SW480 (cell line): ENCODE data around the gene JAKMIP1.
A peak's percentile ranks its signal among the peaks of the same experiment; 100 is the strongest.

Experiments used
- DNase-seq: peaks from one replicate; pipeline ENCODE4 v3.0.0-alpha.2; 2016; ENCODE audit warnings: low spot score

Gene JAKMIP1

DNA sequence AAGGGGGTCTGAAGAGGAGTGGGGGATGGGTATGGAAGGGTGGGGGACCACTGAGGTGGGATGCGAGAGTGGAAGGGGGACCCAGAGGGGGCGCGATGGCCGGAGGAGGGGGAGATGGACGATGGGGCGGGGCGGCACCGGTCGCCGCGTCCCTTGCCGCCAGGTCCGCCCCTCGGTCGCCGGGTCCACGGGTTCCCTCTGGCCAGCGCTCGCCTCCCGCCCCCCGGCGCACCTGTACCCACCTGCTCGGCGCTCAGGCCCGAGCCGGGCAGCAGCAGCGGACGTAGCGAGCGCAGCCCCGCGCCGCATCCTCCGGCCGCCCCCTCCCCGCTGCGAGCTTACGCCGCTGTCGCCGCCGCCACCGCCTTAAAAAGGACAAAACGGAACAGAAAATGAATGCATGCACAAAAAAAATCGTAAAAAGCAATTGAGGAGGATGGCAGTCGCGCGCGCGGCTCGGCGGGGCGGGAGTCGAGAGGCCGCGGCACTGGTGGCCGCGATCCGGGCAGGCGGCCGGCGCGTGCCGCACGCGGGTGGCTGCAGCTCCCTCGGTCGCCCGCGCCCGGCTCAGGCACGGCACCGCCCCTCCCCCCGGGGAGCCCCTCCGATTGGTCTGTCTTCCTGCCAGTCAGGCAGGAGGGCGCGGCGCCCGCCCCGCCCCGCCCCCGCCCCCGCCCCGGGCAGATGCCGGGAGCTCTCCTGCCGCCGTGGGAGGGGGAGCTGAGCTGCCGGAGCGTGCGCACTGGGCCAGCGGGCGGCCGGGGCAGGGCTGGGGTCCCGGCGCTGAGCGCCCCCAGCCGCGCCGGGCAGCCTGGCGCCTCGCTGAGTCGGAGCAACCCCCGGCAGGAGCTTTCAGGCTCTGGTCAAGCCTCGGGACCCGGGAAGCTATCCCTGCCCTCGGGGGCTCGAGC, at the start of gene JAKMIP1:
Gene JAKMIP1 (minus strand): TSS at position 539 of the 911 bp plus-strand sequence. CDS start 87,699 bp downstream, outside the sequence.
- peak; percentile 53 for DNase-seq

DNA sequence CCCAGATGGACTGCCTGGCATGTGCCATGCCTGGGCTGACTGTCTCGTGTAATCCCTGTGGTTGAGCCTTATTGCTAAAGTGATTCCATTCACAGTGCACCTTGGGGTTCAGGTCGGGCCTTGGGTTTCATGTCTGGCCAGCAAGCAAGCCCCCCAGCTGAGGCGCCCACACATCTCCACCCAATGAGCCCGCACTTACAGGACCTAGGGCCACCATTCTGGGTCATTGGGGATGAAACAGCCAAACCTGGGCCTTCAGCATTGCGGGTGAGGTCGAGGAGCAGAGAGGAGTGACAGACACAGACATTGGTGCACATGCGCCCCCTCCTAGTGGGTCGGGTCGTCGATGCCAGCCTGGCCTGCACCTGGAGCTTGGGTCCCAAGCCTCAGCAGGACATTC, 48.0 kb upstream of the JAKMIP1 start:
- no peak for DNase-seq

DNA sequence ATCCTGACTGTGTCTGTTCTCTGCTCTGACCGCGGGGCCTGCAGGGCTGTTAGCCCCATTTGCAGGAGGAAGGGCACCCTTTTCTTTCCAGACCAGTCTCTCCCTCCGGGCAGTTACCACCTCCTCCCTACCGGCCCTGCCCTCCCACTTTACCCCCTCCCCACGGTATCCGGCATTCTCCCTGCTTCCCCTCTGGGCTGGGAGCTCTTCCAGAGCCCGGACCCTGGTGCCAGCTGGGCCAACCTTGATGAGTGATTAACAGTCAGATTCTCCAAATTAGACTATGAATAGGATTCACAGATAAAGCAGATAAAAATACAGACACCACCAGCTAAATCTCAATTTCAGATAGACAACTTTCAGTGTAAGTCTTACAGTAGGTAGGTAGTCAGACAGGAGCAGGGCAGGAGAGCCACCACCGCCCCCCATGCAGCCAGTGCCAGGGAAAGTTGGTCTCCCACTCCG, 45.9 kb upstream of the JAKMIP1 start:
- no peak for DNase-seq

DNA sequence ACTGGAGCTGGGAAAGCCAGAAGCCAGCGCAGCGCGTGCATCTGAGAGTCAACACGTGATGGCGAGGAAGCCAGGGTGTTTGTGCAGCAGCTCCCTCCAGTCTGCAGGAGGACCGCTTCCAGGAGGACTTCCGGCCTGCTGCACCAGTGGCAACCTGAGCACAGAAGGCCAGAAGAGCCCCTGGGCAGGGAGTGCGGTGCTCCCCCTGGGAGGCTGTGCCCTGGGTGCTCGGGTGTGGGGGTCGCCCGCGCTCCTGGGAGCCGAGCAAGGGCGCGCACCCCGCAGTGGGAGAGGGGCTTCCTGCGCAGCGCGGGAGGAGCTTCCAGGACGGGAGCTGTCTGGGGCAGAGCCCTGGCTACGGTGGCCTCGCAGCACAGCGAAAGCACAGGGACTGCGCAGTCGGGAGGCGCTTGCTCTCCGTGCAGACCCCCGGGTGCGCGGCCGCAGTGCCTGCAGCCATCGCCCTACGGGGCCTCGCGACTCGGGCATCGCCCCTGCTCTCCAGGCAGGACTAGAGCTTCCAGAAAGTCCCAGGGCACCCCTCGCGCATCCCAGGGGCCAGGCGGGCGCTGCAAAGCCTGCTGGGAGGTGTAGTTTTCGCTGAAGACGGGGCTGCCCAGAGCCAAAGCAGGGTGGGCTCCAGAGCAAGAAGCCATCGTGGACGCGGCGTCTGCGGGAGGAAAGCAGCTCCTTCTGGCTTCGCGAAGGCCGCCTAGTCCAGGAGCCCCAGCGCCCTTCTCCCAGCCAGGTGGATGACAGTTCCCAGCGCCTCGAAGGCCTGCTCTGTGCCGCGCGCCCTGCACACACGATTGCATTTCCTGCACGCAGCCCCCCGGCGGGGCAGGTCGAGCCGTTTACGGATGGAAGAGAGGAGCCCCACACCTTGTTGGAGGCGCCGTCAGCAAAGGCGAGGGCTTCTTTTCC, 45.2 kb upstream of the JAKMIP1 start:
- no peak for DNase-seq

DNA sequence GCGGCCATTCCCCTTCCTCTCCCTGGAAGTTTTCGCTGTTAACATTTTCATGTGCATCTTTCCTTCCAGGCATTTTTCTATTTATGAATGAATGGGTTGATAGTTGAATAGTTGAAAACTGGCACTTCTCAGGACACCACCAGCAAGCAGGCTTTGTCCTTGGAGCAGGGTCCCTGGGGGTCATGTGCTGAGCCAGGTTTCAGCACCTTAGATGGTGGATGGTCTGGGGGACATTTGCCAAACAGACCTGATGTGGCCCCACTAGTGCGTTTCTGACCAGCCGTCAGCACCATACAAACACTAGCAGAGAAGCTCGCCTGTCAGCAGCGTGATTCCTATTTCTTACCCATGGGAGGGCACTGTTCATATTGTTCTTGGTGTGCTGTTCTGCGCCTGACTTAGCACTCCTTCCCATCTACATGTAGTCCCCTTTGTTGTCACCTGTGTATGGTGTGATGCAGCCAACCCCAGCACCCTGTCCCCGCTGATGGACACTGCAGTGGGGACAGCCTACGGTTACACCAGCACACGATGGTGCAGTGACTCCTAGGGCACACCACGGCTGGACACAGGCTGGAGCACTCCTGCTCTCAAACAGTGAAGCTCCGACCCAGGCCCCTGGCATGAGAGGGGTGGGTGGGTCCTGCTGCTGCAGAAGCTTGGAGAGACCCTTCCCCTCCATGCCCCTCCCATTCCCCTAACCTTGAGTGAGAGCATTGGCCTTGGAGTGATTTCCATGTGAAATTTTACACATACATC, 42.1 kb upstream of the JAKMIP1 start:
- no peak for DNase-seq

DNA sequence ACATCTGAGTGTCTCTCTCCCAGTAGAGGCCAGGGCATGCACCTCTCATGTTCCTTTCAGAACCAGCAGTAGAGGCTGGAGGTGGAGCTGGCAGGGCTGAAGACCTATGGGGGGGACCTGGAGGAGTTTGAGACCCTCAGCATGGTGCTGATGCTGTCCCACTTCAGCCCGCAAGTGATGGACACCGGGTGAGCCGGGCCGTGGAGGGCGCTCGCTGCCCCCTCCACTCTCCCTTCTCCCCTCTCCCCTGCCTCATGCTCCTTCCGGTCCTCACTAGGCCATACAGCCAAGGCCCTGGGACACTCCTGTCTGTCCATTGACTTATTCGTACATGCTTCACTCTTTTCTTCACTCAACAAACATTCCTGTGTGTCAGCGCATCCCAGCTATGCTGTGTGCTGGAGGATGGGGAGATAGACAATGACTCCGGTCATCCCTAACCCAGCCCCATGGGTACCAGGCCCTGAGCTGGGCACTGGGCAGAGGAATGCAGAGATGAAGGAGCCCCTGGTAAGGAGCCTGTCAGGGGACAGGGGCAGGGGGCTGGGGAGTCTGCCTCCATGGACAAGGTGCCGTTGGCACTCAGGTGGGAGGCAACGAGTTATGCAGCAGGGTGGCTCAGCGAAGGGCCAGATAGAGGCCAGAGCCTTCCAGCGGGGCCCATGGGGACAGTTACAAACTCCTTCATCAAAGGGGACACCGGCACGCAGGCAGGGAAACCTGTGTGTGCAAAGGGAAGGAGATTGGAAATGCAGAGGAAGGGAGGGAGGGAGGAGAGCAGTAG, 40.9 kb upstream of the JAKMIP1 start:
- no peak for DNase-seq

DNA sequence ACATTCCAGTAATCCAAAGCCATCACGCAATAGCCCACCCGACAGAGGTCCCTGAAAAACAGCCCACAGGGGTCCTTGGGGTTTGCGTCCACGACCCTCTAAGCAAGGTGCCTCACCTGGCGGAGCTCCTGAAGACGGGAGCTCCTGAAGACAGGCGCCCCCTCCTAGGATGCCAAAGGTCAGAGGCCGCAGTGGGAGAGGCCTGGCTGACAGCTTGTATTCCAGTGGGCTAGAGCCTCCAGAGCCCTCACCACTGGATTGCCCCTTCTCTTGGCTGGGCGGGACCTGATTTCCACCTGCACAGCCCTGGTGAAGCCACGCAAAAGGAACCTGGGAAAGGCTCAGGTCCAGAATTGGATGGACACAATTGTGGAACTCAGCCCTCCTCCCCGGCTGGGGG, 39.6 kb upstream of the JAKMIP1 start:
- DNase-seq: no peak

DNA sequence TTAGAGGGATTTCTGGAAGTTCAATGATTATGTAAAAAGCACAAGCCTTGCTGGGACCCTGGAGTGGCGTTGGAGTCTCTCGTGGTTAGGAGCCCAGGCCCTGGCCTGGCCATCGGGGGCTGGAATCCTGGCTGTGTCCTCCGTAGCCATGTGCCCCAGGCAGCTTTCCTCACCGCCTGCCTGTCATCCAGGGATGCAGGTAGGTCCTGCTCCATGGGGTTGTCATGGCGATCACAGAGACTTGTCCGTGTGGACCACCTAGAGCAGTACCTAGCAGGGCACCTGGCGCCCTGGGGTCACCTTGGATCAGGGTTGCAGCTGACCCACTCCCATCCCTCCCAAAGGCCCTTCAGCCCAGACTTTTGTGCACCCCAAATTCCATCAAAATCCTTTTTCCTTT, 39.1 kb upstream of the JAKMIP1 start:
- DNase-seq: no peak

DNA sequence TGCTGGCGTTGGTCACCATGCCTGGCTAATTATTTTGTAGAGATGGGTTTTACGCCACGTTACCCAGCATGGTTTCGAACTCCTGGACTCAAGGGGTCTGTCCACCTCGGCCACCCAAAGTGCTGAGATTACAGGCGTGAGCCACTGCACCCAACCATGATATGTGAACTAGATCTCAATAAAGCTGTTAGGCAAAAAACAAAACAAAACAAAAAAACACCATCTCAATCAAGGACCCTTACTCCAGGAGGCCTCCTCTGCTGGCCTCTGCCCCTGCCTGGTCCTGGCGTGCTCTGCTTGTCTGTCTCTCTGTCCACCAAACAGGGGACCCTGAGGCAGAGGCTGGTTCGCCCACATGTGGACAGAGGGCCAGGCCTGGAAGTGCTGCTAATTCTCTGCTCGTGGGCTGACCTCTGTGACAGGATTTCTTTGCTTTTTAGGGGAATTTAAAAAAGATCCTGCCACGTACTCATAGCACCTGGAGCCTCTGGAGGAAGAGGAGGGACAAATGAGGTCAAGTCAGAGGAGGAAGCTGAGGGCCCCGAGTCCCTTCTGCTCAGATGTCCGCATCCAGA, 36.6 kb upstream of the JAKMIP1 start:
- DNase-seq: no peak

DNA sequence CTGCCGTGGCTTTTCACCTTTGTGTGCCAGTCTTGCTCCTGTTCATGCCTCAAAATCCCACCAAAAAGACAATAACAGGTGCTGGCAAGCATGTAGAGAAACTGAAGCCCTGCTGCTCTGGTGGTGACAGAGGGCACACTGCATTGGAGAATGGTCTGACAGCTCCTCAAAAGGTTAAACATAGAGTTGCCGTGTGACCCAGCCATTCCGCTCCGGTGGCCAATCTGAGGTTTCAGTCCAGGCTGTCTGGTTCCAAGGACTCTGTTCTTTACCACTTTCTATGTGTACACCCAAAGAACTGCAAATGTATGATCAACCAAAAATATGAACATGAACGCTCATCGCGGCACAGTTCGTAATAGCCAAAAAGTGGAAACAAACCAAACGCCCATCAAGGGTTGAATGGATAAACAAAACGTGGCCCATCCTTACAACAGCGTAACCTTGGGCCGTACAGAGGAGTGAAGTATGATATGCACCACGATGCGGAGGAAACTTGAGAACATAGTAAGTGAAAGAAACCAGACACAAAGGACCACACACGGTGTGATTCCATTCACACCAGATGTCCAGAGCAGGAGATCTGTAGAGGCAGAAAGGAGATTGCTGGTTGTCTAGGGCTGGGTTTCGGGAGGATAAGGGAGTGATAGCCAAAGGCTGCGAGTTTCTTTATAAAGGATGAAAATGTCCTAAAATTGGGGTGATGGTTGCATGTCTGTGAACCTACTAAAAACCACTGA, 35.7 kb upstream of the JAKMIP1 start:
- no peak for DNase-seq

DNA sequence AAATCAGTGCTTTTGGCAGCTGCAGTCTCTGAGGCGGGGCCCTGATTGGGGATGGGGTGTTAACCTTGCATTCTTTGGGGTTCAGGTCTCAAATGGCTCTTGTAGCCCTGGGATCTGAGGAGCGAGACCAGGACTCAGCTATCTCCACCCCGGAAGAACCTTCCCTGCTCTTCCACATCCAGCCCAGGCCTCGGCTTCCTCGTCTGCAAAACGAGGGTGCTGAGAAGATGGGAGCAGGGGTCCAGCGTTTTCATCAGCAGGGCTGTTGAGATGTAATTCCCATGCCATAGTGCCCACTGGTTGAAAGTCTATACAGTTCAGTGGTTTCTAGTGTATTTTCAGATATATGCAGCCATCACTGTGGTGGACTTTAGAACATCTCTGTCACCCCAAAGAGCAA, 34.7 kb upstream of the JAKMIP1 start:
- DNase-seq: no peak

DNA sequence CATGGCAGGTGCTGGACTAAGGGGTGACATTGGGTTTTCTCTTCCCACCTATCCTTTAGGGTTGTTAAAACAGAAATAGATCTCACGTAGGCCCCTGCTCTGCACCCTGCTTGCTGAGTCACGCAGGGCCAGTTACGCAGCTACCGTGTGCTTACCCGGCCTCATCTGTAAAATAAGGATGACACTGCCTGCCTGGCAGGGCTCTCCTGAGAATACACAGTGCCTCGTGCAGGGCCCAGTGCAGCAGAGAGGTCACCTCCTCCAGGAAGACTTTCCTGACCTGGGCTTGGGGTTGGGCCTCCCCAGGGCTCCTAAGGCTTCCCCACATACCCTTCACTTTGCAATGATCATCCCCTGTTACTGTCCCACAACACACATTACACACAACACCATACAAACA, 33.6 kb upstream of the JAKMIP1 start:
- DNase-seq: no peak

DNA sequence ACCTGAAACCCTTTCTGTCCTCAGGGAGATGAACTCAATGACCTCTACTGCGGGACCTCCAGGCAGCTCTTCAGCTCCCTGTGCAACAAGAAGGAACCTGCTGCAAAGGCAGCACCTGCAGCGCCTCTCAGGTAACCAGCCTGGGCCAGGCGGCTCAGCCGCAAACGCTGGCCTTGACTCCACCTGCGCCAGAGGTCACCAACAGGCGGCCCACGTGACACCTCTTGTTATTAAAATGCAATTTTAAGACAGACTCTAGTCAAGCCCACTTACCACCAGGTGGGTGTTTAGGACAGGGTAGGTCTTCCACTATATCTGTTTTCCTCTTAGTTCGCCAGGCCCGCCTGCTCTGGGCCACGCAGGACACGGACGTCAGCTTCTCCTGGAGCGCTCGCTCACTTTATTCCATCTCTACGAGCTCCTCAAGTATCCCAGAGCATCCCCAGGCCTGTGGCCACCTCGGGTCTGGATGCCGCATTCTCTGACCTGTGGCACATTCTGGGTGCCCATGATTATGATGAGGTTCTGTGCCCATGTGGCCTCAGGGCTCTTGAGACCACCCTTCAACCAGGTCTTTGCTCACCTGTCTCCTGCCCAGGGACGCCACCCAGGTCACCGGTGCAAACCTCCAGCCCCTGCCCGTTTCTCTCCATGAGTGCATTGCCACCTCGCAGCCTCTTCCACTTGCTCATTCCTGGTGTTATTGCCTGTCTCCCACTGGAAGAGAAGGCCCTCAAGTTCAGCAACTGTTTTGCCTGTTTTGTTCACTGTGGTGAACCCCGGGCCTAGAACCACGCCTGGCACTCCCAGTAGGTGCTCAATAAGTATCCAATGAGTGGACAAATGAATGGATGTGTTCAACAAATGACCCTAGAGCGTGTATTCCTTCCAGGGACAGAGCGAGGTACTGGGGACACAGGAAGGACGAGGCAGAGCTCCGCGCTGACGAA, 32.8 kb upstream of the JAKMIP1 start:
- no peak for DNase-seq

DNA sequence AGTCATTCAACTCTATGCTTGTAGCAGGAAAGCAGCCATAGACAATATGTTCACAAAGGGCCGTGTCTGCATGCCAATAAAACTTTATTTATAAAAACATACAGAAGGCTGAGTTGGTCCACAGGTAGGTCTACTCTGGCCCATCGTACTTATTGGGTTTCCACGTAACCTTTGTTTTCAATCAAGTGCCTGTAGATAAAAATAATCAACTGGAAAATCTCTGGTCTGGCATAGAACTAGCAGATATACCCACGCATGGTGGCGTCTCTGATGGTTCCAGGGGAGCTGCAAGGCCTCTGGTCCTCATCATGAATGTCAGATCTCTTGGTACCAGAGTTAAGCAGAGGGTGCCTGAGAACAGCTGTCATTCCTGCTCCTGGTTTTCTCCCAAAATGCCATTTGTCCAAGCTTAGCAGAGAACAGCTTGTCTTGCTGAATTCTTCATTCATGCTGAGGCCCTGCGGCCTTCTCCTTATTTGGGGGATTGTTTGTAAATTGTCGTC, 31.4 kb upstream of the JAKMIP1 start:
- DNase-seq: no peak

DNA sequence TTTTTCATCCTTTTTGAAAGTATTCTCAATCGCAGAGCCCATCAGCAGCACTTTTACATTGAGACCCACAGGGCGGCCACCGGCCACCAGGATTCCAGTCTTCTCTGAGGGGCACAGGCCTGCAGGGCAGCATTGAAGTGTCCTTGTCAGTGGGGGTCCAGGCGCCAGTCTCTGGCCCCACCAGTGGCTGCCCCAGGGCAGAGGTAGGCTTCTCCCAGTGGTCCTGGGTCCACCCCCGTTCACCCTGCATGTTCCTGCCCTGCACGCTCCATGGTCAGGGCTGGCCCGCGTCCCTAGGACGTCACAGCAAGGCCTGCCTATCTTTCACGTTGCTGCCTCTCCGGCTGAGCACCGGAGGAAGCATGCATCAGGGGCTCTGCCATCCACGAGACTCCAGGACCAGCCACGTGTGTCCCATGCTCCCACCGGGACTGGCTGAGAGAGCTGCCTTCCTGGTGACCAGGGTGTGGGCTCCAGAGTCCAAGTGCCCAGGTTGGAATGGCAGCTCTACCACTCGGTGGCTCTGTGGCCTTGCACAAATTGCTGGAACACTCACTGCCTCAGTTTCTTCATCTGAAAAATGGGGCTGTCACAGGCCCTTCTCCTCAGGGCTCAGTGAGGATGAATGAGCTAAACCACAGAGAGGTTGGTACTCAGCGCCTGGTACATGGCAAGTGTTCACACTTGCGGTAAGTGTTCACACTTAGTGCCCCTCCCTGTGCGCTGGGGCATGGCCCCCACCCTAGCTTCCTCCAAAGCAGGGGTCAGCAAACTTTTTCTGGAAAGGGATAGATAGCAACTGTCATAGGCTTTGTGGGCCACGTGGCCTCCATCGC, 30.7 kb upstream of the JAKMIP1 start:
- DNase-seq: no peak

DNA sequence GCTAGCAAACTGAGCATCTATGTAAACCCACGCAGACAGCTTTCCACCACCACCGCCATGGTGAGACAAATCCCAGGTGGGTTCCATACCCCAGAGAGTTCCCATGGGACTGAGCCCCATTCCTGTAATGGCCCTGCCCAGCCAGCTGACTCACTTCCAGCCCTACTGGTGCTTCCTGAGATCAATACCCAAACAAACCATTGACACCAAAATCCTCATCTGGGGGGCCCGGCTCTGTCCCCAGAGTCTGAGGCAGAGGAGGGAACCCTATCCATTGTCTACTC, 30.1 kb upstream of the JAKMIP1 start:
- DNase-seq: no peak

DNA sequence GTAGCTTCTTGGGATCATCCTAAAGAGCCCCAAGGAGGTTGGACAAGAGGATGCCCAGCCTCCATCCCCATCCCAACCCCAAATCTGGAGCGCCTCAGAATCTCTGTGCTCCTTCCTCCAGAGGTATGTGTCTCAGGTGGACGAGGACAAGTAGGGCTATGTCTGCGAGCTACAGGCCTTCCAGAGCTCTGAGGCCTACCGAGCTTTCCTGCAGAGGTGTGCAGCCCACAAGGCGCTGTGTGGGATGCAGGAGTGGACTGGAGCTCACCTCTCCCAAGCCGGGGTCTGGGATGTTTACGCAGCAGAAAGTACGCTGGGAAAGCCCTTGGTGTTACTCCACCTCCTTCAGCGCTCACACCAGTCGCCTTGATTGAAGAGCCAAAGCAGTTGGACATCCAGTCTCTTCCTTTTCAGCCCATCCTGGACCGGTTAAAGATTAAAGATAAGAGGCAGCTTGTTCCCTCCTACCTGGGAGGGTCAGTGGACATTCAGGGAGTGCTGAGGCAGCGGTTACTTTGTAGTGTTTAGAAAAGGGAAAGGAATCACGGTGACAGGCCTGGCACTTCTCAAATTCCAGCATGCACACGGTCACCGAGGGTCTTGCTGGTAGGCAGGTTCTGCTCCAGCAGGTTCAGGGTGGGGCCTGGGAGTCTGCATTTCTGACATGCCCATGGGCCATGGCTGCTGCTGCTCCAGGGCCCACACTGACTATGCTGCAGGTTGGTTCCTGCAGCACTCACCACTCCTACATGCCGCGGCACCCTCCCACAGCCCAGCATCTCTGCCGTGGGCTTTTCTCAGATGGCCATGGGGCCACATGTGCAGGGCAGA, 29.5 kb upstream of the JAKMIP1 start:
- DNase-seq: no peak
